ENCODE data around the gene GPR32. TPM values are rescaled to one million over a fixed set of nuclear protein-coding genes. Genes with fewer than 3 reads are reported as not detected.
A peak's percentile ranks its signal among the peaks of the same experiment; 100 is the strongest.

GPR32 gene
- total and polyA plus RNA-seq, 2 donors (not counting 1 experiment from before 2014, with no cell fraction given), result not detected

DNA sequence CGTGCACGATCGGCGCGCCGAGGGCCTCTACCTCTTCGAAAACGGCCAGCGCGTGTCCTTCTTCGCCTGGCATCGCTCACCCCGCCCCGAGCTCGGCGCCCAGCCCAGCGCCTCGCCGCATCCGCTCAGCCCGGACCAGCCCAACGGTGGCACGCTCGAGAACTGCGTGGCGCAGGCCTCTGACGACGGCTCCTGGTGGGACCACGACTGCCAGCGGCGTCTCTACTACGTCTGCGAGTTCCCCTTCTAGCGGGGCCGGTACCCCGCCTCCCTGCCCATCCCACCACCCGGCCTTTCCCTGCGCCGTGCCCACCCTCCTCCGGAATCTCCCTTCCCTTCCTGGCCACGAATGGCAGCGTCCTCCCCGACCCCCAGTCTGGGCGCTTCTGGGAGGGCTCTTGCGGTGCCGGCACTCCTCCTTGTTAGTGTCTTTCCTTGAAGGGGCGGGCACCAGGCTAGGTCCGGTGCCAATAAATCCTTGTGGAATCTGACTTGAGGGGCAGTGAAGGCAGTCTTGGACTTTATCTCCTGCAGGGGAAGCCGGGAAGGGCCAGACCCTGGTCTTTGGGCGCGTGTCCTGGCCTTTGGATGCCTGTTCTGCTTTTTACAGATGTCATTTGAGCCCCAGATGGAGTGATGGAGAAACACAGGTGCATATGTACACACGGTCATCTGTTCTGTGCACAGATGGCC is 44.9 kb upstream of the GPR32 start:
- Histone ChIP-seq H3K9me3 (ENCODE audit: control extremely low read depth in 1 of 3, control insufficient read depth in 2 of 3, insufficient read depth in 1 of 3, low read length in 2 of 3) (peaks cover 0 to 59% (median 3%) of the 10 kb centered on the region in 3 donors), H3K4me3 (ENCODE audit: control extremely low read depth in 1 of 5, extremely low read depth in 1 of 5, insufficient read depth in 1 of 5, low read depth in 2 of 5, low read length in 4 of 5) (peak overlapping the region in 4 of 5 experiments; percentile 43 to 53 (median 48)), H3K9ac (ENCODE audit: low read length) (peak overlapping the region; percentile 55), H3K27ac (ENCODE audit: low read length in 2 of 2) (no peak overlapping the region), H3K4me2 (replicated peaks; ENCODE audit: low read depth, low read length, poor library complexity, severe bottlenecking) (peak overlapping the region; percentile 69), H3K79me2 (ENCODE audit: control insufficient read depth, insufficient read depth, low read length) (no peaks in the 10 kb centered on the region), H3K36me3 (replicated peaks in 1 of 2; ENCODE audit: control extremely low read depth in 1 of 2, control insufficient read depth in 1 of 2, extremely low read depth in 1 of 2, insufficient read depth in 2 of 2, low read length in 1 of 2) (no peaks in the 10 kb centered on the region), H4K20me1 (ENCODE audit: control insufficient read depth, insufficient read depth, low read length, poor library complexity, severe bottlenecking) (no peaks in the 10 kb centered on the region), H3K4me1 (ENCODE audit: control insufficient read depth in 2 of 2, insufficient read depth in 2 of 2, low read length in 2 of 2) (peaks cover 23 to 26% of the 10 kb centered on the region in 2 donors), H3K27me3 (replicated peaks in 1 of 4; ENCODE audit: control extremely low read depth in 1 of 4, control insufficient read depth in 3 of 4, insufficient read depth in 4 of 4, low read length in 3 of 4) (peaks cover 0 to 77% (median 23%) of the 10 kb centered on the region in 4 experiments), H2AFZ (ENCODE audit: insufficient read depth, low read depth, low read length, poor library complexity, severe bottlenecking) (peak overlapping the region; percentile 73)
- ATAC-seq (ENCODE audit: low read depth) (peak; percentile 18), DNase-seq (no peak)
- peak overlapping the region; percentile 75 for H3K4me3 Mint-ChIP-seq
- TF ChIP-seq, protein P1, sequence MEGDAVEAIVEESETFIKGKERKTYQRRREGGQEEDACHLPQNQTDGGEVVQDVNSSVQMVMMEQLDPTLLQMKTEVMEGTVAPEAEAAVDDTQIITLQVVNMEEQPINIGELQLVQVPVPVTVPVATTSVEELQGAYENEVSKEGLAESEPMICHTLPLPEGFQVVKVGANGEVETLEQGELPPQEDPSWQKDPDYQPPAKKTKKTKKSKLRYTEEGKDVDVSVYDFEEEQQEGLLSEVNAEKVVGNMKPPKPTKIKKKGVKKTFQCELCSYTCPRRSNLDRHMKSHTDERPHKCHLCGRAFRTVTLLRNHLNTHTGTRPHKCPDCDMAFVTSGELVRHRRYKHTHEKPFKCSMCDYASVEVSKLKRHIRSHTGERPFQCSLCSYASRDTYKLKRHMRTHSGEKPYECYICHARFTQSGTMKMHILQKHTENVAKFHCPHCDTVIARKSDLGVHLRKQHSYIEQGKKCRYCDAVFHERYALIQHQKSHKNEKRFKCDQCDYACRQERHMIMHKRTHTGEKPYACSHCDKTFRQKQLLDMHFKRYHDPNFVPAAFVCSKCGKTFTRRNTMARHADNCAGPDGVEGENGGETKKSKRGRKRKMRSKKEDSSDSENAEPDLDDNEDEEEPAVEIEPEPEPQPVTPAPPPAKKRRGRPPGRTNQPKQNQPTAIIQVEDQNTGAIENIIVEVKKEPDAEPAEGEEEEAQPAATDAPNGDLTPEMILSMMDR (IDR thresholded peaks at IDR 0.05), result no peak
- no peak for TF ChIP-seq EZH2 (IDR thresholded peaks at IDR 0.05; ENCODE audit: borderline replicate concordance, insufficient read depth, low read depth, low read length, poor library complexity, severe bottlenecking)
- no peaks in the 10 kb centered on the region for H3K9me3 Mint-ChIP-seq (ENCODE audit: insufficient read depth)
- peaks cover 32% of the 10 kb centered on the region for H3K4me1 Mint-ChIP-seq
- intact Hi-C loops (cut with micrococcal nuclease), result loop anchor here (2.0 kb wide), 1 partner anchor 357 kb away; no protein-coding TSS in a partner anchor
- WGBS (ENCODE audit: insufficient coverage), result 7% methylated on average over 52 of the region's 52 CpGs
- CTCF ChIA-PET, result interaction anchor here (1.3 to 2.4 kb wide), 3 partner anchors 55 to 197 kb away, joined by 3 to 6 read pairs (median 5); no protein-coding TSS in a partner anchor
- peak overlapping the region; percentile 15 for H3K27ac Mint-ChIP-seq
- H3K27me3 Mint-ChIP-seq, result peaks cover 58% of the 10 kb centered on the region
- POLR2A ChIA-PET, result no interaction called here

- no peak overlapping the region for H3K27ac ChIP-seq (ENCODE audit: low read length in 2 of 2)
- peaks cover 23 to 25% of the 10 kb centered on the region in 2 donors for H3K4me1 ChIP-seq (ENCODE audit: control insufficient read depth in 2 of 2, insufficient read depth in 2 of 2, low read length in 2 of 2)
- DNase-seq (no peak), ATAC-seq (ENCODE audit: low read depth) (no peak)
- no peak overlapping the region for H2AFZ ChIP-seq (ENCODE audit: insufficient read depth, low read depth, low read length, poor library complexity, severe bottlenecking)
- TF ChIP-seq EZH2 (IDR thresholded peaks at IDR 0.05; ENCODE audit: borderline replicate concordance, insufficient read depth, low read depth, low read length, poor library complexity, severe bottlenecking), result no peak
- TF ChIP-seq, protein P1 (IDR thresholded peaks at IDR 0.05), result no peak
- H3K4me2 ChIP-seq (replicated peaks; ENCODE audit: low read depth, low read length, poor library complexity, severe bottlenecking), result peak overlapping the region; percentile 69
- CTCF ChIA-PET, result no interaction called here
- H3K9me3 ChIP-seq (ENCODE audit: control extremely low read depth in 1 of 3, control insufficient read depth in 2 of 3, insufficient read depth in 1 of 3, low read length in 2 of 3), result peaks cover 0 to 58% (median 3%) of the 10 kb centered on the region in 3 donors
- peaks cover 0 to 72% (median 22%) of the 10 kb centered on the region in 4 experiments for H3K27me3 ChIP-seq (replicated peaks in 1 of 4; ENCODE audit: control extremely low read depth in 1 of 4, control insufficient read depth in 3 of 4, insufficient read depth in 4 of 4, low read length in 3 of 4)
- no peak overlapping the region for H3K4me3 ChIP-seq (ENCODE audit: control extremely low read depth in 1 of 5, extremely low read depth in 1 of 5, insufficient read depth in 1 of 5, low read depth in 2 of 5, low read length in 4 of 5)
- H3K9me3 Mint-ChIP-seq (ENCODE audit: insufficient read depth), result no peaks in the 10 kb centered on the region
- peak overlapping the region; percentile 55 for H3K9ac ChIP-seq (ENCODE audit: low read length)
- H3K79me2 ChIP-seq (ENCODE audit: control insufficient read depth, insufficient read depth, low read length), result no peaks in the 10 kb centered on the region
- WGBS (ENCODE audit: insufficient coverage), result 90% methylated on average over 8 of the region's 9 CpGs
- peaks cover 28% of the 10 kb centered on the region for H3K4me1 Mint-ChIP-seq
- POLR2A ChIA-PET, result no interaction called here
- no peaks in the 10 kb centered on the region for H4K20me1 ChIP-seq (ENCODE audit: control insufficient read depth, insufficient read depth, low read length, poor library complexity, severe bottlenecking)
- H3K4me3 Mint-ChIP-seq, result peak overlapping the region; percentile 75
- H3K27me3 Mint-ChIP-seq, result peaks cover 54% of the 10 kb centered on the region
- H3K27ac Mint-ChIP-seq, result no peak overlapping the region
- intact Hi-C loops (cut with micrococcal nuclease), result loop anchor here (2.0 kb wide), 1 partner anchor 357 kb away; no protein-coding TSS in a partner anchor
- H3K36me3 ChIP-seq (replicated peaks in 1 of 2; ENCODE audit: control extremely low read depth in 1 of 2, control insufficient read depth in 1 of 2, extremely low read depth in 1 of 2, insufficient read depth in 2 of 2, low read length in 1 of 2), result no peaks in the 10 kb centered on the region
These were observed 44.4 kb upstream of the GPR32 start for GRCh38 chr19:50725911-50726230.
